ENCODE data around the gene FNDC3B.
"Not testable (repeated sequence)": the region's sequence is repeated elsewhere in the genome, so short reads cannot be mapped to it uniquely, and the experiment has no call there.

FNDC3B gene

DNA sequence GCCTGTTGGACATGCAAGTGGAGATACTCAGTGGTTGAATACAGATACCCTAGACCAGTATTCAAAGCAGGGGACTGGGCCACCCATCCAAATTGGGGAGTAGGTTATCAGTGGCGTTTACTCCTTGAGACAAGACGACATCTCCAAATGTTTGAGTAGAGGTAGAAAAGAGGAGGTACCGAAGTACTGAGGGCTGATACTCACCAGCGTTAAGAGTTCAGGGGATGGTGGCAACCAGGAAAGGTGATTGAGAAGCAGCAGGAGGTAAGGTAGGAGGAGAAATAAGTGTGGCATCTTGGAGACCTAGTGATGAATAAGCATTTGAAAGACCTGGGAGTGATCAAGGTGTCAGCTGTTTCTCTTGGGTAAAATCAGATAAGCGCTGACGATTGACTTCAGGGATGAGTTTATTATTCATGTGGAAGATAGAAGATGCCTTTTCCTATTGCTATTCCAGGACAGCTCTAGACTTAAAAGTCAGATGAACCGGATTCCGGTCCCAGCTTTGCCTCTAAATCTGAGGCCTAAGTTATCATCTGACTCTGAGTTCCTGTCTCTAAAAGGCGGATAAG lies 312.6 kb downstream of the FNDC3B start:
- in situ Hi-C loops (cut with MboI; ENCODE audit: low sequenced_read_pairs): no loop called here

DNA sequence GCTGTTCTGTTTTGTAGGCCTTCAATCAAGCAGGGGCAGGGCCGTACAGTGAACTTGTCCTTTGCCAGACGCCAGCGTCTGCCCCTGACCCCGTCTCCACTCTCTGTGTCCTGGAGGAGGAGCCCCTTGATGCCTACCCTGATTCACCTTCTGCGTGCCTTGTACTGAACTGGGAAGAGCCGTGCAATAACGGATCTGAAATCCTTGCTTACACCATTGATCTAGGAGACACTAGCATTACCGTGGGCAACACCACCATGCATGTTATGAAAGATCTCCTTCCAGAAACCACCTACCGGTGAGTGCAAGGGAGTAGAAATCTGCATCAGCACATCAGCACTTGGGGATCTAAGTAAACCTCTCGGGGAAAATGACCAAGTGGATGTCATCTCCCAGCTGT lies 313.4 kb downstream of the FNDC3B start:
- in situ Hi-C loops (cut with MboI; ENCODE audit: low sequenced_read_pairs): no loop called here

DNA sequence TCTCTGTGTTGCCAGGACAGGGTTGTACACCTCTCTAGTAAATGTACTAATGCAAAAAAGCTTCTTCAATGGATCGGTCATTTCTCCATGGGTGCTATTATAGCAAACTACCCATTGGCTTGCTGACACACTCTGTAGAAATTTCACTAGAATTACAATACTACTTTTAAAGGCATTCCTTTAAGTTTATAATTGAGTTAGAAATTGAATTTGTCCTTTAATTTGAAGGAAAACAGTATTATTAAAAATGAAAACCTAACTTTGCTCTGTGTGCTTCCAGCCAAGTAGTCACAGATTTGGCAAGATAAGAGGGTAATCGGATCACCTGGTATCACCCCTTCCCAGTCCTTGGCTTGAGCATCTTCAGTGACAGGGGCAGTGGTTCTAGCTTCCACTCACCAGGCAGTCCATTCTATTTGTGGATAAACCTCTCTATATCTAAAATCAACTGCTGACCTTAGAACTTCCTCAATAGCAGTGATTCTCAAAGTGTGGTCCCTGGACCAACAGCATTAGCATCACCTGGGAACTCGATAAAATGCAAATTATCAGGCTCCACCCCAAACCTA lies 315.6 kb downstream of the FNDC3B start:
- in situ Hi-C loops (cut with MboI; ENCODE audit: low sequenced_read_pairs): no loop called here

DNA sequence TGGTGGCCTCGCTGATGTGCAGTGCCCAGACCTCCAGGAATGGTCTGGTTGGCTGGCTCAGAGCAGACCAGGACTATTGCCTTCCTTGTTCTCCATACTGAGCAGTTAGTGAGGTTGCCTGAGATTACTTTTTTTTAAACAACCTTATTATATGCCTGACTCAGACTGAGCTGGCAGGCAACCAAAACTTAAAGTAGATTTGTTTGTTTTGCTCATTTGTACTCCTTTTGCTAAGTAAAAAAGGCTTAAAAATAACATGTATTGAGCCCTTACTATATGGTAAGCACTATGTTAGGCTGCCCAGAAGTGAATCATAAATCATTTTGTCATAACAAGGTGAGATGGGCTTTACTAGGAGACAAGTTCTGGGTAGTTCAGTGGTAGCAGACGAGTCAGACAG lies 316.5 kb downstream of the FNDC3B start:
- in situ Hi-C loops (cut with MboI; ENCODE audit: low sequenced_read_pairs): no loop called here

DNA sequence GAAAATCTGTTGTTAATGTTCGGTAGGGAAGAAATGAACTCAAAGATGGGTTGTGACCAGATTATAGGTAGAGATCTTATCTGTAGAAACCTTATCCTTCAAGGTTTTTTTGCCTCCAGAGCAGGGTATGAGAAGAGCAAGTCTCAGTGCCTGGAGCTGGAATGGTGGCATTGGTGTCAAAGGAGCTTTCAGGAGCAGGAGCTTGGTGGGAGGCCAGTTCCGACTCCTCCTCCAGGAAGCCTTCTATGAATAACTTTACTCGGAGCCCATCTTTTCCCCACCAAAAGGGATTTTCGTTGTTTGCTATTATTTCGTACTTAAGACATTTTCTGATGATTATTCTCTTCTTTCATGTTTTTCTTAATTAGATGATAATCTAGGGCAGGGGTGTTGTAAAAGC lies 317.0 kb downstream of the FNDC3B start:
- in situ Hi-C loops (cut with MboI; ENCODE audit: low sequenced_read_pairs): no loop called here

DNA sequence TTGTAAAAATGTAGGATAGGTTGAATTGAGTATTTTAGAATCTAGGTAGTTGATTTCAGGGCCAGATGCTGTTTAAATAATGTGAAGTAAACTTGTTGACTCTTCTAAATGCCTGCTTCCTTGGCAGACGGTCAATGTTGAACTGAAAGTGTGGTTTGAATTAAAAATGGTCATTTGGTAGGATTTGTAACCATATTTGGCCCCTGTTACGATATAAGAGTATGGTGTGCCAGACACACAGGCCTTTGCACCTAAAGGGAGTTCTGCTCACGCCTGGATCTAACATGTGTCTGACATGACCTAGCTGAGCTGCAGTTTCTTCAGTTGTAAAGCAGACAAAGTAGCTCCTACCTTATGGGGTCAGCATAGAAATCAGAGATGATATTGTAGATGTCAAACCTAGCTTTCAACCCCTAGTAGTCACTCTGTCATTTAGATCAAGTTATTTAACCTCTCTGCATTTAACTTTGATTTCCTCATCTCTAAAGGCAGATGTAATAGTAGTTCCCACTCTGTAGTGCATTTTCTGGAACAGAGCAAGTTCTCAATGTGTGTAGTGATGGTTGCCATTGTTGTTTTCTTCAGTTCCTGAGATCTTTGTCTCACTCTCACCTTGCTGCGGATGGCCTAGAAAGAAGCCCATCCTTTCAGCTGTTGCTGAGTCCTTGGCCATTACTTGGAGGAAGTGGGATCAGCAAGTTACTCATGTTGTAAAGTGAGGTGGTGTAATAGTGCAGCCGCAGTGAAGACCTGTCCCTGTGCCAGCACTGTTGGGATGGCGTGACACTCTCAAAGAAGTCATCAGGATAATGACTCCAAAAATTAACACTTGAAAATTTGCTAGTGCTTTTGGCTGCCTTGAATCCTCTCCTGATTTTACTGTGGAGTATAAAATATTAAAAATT lies 318.7 kb downstream of the FNDC3B start:
- in situ Hi-C loops (cut with MboI; ENCODE audit: low sequenced_read_pairs): no loop called here

DNA sequence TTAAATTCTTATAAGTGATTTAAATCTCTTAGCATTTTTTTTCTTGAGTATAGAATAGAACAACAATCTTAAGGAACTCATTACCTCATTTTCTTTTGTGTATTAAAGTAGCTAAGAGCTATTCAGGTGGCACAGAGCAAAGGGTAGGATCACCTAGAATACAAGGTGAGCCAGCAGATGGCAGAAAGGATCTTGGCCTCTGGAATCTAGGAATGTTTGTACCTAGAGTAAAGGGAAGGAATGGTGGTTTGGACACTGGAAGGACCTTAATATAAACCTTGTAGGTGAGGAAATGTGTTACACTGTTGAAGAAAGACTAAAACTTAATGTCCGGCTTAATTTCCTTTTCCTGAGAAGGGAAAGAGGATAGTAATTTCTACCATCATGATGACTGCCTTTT lies 319.9 kb downstream of the FNDC3B start:
- in situ Hi-C loops (cut with MboI; ENCODE audit: low sequenced_read_pairs): no loop called here

DNA sequence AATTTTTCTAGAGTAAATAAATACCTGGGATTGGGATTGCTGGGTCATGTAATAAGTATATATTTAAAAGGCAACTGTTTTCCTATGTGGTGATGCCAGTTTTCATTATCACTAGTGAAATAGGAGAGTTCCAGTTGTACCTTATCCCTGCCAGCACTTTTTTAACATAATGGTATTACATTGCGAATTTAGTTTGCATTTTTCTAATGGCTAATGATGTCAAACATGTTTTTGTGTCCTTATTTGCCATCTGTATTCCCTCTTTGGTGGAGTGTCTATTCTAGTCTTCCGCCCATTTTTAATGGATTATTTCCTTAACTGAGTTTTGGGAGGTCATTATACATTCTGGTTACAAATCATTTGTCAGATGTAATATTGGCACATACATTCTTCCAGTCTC lies 320.6 kb downstream of the FNDC3B start:
- in situ Hi-C loops (cut with MboI; ENCODE audit: low sequenced_read_pairs): no loop called here

DNA sequence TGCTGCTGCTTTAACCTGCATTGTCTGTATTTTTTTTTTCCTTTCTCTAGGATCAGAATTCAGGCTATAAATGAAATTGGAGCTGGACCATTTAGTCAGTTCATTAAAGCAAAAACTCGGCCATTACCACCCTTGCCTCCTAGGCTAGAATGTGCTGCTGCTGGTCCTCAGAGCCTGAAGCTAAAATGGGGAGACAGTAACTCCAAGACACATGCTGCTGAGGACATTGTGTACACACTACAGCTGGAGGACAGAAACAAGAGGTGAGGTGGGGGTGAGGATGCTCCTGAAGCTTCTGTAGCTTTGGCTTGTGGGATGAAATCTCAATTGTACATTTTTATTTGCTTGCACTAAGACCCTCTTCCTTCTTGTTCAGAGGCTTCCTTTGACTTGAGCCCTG lies 323.2 kb downstream of the FNDC3B start:
- in situ Hi-C loops (cut with MboI; ENCODE audit: low sequenced_read_pairs): no loop called here

DNA sequence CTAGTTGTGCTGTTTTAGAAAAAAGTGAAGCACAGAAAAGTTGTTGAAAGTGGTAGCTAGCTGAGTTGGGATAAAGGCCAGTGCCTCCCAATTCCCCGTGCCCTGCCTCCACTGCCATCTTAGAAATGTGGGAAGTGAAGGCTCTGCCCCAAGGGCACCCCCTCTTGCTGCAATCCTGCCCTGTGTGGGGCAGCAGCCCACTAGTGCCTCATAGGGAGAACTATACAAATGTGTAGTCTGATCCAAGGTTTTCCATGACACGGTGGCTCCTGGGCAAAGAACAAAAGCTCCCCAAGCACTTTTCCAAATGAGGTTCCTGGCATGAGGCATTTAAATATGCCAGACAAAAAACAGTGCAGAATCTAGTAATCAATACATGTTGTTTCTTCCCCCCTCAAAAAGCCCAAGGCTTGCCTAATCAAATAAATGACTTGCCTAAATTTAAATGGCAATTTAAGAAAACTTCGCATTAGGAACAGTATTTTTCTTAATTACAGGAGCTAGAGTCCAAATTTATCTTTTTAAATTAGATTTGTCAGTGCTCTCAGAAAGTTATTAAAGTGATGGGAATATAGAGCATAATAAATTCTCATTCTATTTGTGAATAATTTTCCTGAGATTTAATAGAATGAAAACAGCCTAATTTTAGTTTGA lies 325.1 kb downstream of the FNDC3B start:
- in situ Hi-C loops (cut with MboI; ENCODE audit: low sequenced_read_pairs): no loop called here

DNA sequence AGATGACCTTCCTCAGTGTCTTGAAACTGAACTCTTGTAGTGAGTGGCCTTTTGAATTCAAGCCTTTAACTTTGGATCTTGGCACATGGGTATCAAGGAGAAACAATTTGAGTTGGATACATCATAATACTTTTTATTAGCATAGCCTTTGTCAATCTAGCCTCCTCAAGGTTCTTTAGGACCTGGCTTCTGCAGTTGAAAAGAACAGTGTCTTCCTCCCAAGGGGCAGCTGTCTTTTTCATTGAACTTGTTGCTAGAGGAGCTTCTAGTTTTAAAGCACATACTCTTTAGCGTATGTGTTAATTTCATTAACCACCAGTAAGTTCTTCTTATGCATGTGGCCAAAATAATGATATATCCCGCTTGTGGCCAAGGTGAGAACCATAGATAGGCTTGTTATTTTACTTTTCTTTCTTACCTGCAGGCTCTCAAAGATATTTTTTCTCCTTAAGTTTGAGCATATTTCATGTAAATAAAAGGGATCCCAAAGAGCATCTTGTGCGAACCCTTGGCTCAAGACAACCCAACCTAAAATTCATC lies 325.7 kb downstream of the FNDC3B start:
- in situ Hi-C loops (cut with MboI; ENCODE audit: low sequenced_read_pairs): no loop called here

DNA sequence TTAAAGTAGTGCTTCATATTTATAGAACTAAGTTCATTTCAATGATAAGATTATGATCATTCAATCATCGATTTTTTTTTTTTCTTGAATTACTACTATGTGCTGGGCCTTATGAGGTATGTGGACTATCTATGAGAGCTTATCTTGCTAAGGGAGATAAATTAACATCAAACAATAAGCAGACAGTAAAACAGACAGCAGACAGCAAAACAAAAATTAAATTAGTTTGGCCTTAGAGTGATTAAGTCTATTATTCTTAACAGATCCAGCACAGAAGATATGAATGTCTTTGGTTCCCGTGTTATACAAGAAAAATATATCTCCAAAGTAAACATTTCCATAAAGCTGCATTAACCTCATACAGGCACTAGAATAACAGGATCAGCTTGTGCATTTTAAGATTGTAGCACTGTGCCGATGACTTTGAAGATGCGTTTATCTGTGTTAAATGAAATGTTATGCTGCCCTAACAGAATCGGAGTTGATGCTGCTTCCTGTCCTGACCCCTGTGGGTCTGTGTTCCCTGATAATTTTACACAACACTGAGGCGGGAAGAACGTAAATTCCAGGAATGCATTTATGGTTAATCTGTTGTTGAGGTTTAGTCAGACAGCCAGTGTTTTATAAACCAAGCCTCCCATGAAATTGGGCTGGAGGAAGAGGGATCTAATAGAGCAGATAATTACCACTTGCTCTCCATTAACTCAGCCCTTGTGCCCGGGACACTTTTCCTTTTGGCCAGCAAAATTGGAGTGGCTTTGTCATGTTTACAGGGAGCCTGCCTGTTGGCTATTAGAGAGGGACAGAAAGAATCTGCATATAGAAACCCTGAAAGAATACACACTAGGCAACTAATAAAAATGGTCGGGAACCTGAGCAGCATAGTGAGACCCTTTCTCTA lies 328.1 kb downstream of the FNDC3B start:
- in situ Hi-C loops (cut with MboI; ENCODE audit: low sequenced_read_pairs): no loop called here

DNA sequence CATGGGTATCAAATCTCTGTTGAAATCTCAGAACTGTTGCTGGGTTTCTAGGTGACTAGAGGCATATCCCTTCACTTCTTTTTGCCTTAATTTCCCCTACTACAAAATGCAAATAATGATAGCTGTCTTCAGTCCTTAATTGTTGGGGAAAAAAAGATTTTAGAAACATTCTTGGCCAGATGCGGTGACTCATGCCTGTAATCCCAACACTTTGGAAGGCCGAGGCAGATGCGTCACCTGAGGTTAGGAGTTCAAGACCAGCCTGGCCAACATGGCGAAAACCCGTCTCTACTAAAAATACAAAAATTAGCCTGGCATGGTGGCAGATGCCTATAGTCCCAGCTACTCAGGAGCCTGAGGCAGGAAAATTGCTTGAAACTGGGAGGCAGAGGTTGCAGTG lies 329.2 kb downstream of the FNDC3B start:
- in situ Hi-C loops (cut with MboI; ENCODE audit: low sequenced_read_pairs): not testable (repeated sequence)

DNA sequence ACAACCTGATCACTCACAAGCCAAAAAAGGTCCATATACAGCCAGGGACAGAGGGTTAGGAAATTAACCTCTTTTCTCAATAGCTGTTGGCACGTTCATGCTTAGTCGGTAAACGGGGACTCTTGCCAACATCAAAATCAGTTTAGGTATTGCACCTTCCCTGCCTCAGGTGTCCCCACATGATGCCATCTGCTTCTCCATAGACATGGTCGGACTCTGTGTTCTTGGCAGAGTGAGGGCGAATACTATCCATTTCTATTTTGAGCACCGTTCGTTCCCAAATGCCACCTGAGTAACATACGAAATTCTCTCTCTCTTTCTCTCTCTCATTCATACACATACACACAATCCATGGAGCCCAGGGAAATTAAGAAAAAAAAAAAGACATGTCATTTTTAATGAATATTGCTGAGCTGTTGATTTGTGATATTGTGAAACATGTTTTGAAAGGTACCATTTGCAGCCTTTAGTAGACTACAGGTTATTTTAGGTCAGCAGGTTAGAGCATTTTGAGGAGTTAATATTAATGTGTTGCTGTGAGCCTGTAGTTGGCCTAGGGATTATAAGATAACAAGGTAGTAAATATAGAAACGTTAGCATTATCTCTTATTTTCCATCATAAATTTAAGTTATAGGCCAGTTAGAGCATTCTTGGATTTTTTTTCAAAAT lies 330.3 kb downstream of the FNDC3B start:
- in situ Hi-C loops (cut with MboI; ENCODE audit: low sequenced_read_pairs): no loop called here

DNA sequence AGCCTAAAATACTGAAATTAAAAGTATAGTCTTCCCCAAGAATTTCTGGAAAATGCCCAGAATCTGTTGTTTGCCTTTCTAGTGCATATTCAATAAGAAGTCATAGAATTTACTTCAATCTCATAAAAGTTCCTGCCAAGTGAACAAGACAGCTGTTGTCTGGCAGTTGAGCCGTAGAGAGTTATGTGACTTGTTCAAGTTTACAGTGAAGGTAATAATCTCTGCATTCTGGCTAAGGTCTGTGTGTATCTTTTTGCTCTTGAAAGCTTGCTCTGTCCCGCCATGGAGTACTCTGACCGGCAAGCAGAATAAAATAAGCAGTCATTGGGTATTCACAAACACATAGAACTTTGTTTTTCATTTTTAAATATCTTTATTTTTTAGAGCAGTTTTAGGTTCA lies 331.0 kb downstream of the FNDC3B start:
- in situ Hi-C loops (cut with MboI; ENCODE audit: low sequenced_read_pairs): no loop called here

DNA sequence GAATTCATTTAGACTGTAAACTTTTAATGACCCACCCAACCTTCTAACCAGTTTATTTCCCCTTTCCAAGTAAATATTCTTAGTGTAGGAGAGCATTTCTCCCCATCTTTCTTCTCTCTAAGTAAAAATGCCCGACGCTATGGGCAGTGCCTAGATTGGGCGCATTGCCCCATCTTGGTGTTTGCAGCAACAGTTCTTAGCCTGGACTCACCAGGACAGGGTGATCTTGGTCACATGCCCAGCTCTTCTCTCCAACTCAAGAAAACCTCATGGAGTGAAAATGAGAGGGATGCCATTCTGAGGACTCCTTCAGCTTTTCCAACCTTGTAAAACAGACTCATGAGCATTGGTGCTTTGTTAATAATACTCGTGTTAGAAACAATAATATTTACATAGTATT lies 332.2 kb downstream of the FNDC3B start:
- in situ Hi-C loops (cut with MboI; ENCODE audit: low sequenced_read_pairs): no loop called here

DNA sequence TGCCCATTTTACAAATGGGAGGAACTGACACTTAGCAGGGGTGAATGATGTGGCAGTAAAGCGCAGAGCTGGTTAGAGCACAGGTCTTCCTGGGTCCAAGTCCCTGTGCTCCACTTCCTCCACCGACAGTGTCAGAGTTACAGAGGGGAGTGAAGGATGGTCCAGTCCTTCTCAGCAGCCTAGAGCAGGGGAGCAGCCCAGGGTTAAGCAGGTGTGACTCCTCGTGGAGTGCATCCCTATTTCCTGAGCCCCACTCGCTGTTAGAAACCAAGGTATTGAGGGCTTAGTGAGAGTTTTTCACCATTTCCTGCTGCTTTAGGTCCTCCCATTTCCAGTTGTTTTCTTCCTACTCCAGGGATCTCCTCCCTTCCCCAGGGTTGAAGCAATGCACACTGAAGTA lies 333.5 kb downstream of the FNDC3B start:
- in situ Hi-C loops (cut with MboI; ENCODE audit: low sequenced_read_pairs): no loop called here

DNA sequence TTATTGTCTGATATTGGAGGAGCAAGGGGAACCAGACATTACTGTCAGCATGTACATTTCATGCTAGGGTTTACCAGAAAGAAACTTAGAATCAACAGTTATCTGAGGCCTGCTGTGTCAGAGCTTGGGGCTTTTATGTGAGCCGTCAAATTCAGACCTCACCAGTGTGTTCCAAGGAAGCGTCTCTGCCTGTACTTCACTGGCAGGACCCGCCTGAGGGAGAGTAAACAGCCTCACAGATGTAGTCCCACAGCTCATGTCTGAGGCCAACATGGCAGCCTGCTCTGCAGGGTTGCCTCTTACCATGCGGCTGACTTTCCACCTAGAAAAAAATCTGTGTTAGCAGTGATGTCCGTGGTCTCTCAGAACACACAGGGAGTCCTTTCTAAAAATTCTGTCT lies 334.5 kb downstream of the FNDC3B start:
- in situ Hi-C loops (cut with MboI; ENCODE audit: low sequenced_read_pairs): no loop called here

DNA sequence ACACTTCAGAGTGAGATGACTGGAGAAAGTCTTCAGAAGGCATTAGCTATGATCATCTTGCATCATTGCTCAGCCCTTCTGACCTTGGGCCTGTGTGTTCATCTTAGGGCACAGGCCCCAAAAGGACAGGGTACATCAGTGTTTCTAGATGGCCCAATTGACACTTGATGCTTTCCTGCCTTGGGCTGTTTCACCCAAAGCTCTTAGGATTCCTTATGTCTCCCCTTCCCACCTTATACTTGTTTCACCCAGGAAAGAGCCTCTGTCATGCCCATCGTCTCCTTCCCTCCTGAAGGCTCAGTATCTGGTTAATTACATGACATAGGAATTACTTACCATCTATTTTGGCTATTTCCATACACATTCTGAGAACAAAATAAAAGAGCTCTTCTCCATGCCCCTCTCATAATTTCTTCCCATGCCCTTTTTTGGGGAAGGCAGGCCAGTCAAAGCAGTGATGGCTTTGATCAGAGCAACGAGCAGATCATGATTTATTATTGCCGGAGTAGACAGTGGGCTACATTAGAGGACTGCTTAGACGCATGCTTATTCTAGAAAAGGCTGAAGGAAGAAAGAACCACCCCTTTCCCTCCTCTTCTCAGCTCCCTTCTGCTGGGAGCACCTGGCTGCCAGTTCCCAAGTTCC lies 335.9 kb downstream of the FNDC3B start:
- in situ Hi-C loops (cut with MboI; ENCODE audit: low sequenced_read_pairs): no loop called here

Measured in HL-60/S4 treated with phorbol 12-myristate 13-acetate at 8.2 ng/mL for 4 days and 3 days (cell line).